Glutamatergic neuron (in vitro differentiated cells): ENCODE data around the gene CBX6. TPM values are rescaled to one million over a fixed set of nuclear protein-coding genes. Genes with fewer than 3 reads are reported as not detected.

Experiments
- DNase-seq: peaks from one replicate; pipeline ENCODE4 v3.0.0; 2022
- H3K27ac Mint-ChIP-seq: one replicate; pipeline ENCODE4 v1.8.0; 2020; ENCODE audit warnings: mild to moderate bottlenecking, mixed read lengths, inconsistent platforms; ENCODE audit not compliant: unreplicated experiment
- H3K27me3 Mint-ChIP-seq: one replicate; pipeline ENCODE4 v1.8.0; 2020; ENCODE audit warnings: mild to moderate bottlenecking, moderate library complexity, mixed read lengths, inconsistent platforms; ENCODE audit not compliant: unreplicated experiment
- H3K36me3 Mint-ChIP-seq: one replicate; pipeline ENCODE4 v1.8.0; 2020; ENCODE audit warnings: mild to moderate bottlenecking, mixed read lengths, inconsistent platforms; ENCODE audit not compliant: unreplicated experiment
- H3K4me1 Mint-ChIP-seq: one replicate; pipeline ENCODE4 v1.8.0; 2020; ENCODE audit warnings: mild to moderate bottlenecking, low read depth, mixed read lengths, inconsistent platforms; ENCODE audit not compliant: unreplicated experiment
- H3K4me3 Mint-ChIP-seq: one replicate; pipeline ENCODE4 v1.8.0; 2020; ENCODE audit warnings: mild to moderate bottlenecking, mixed read lengths, inconsistent platforms; ENCODE audit not compliant: unreplicated experiment
- H3K9me3 Mint-ChIP-seq: one replicate; pipeline ENCODE4 v1.8.0; 2020; ENCODE audit warnings: mild to moderate bottlenecking, moderate library complexity, mixed read lengths, inconsistent platforms; ENCODE audit not compliant: unreplicated experiment
- total RNA-seq: library from RNA; stranded (reverse); fragmentation: NEBNext Ultra II Directional; extraction: Animal tissue kit (Norgen Biotek cat#: 25700); gene quantifications from one replicate; pipeline ENCODE4 v1.2.1, GENCODE V29; 2021; ENCODE audit not compliant: unreplicated experiment
- TF ChIP-seq, protein P1 (sequence below): fragments of 200-600 bp; sonication (generic); IDR thresholded peaks from one replicate; pipeline ENCODE4 v1.5.0; 2021; ENCODE audit not compliant: partially characterized antibody, unreplicated experiment

Gene CBX6
- total RNA-seq, 1 donor from 2014 or later, result 27.6 TPM

GRCh38 chr22:38870312-38870741 is 1.7 kb downstream of the CBX6 start:
- Mint-ChIP-seq H3K4me1 (peaks cover 21% of the 10 kb centered on the region), H3K27me3 (peaks cover 2% of the 10 kb centered on the region), H3K27ac (no peak overlapping the region), H3K4me3 (peak overlapping the region; percentile 91), H3K9me3 (peaks cover 7% of the 10 kb centered on the region), H3K36me3 (no peaks in the 10 kb centered on the region)
- peak; percentile 94 for DNase-seq
- TF ChIP-seq, protein P1, sequence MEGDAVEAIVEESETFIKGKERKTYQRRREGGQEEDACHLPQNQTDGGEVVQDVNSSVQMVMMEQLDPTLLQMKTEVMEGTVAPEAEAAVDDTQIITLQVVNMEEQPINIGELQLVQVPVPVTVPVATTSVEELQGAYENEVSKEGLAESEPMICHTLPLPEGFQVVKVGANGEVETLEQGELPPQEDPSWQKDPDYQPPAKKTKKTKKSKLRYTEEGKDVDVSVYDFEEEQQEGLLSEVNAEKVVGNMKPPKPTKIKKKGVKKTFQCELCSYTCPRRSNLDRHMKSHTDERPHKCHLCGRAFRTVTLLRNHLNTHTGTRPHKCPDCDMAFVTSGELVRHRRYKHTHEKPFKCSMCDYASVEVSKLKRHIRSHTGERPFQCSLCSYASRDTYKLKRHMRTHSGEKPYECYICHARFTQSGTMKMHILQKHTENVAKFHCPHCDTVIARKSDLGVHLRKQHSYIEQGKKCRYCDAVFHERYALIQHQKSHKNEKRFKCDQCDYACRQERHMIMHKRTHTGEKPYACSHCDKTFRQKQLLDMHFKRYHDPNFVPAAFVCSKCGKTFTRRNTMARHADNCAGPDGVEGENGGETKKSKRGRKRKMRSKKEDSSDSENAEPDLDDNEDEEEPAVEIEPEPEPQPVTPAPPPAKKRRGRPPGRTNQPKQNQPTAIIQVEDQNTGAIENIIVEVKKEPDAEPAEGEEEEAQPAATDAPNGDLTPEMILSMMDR, result peak; percentile 89

GRCh38 chr22:38869663-38870062 is 2.4 kb downstream of the CBX6 start:
- H3K36me3 Mint-ChIP-seq, result no peaks in the 10 kb centered on the region
- TF ChIP-seq, protein P1, result no peak
- H3K4me1 Mint-ChIP-seq, result peaks cover 21% of the 10 kb centered on the region
- DNase-seq, result no peak
- no peak overlapping the region for H3K4me3 Mint-ChIP-seq
- H3K9me3 Mint-ChIP-seq, result peaks cover 7% of the 10 kb centered on the region
- peaks cover 2% of the 10 kb centered on the region for H3K27me3 Mint-ChIP-seq
- H3K27ac Mint-ChIP-seq, result no peak overlapping the region

- peak overlapping the region; percentile 36 for H3K4me3 Mint-ChIP-seq
- DNase-seq, result peak; percentile 94
- H3K36me3 Mint-ChIP-seq, result peaks cover 4% of the 10 kb centered on the region
- H3K27me3 Mint-ChIP-seq, result peaks cover 5% of the 10 kb centered on the region
- peaks cover 10% of the 10 kb centered on the region for H3K9me3 Mint-ChIP-seq
- peaks cover 24% of the 10 kb centered on the region for H3K4me1 Mint-ChIP-seq
- TF ChIP-seq, protein P1, result peak; percentile 96
- no peak overlapping the region for H3K27ac Mint-ChIP-seq
Measured at GRCh38 chr22:38868886-38869381, 3.1 kb downstream of the CBX6 start.

DNA sequence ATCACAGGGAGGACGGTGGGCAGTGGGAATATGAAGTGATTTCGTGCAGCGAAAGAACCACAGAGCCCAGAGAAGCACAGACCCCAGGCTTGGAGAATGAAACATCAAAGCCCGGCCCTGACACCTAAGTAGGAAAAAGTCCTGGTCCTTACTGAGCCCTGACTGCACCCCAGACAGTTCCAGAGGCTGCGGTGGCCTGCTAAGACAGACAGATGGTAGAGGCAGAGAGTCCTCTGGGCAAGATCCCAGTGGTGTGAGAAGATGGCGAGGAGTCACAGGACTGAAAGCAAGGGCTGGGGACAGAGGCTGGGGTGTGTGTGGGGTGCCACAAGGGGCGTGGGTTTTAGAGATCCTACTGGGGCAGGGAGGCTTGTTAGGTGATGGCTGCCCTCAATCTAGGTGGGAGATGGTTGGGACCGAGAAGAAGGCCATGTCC is 3.7 kb downstream of the CBX6 start:
- peaks cover 4% of the 10 kb centered on the region for H3K36me3 Mint-ChIP-seq
- H3K27me3 Mint-ChIP-seq, result peaks cover 6% of the 10 kb centered on the region
- peak overlapping the region; percentile 36 for H3K4me3 Mint-ChIP-seq
- TF ChIP-seq, protein P1, result no peak
- H3K27ac Mint-ChIP-seq, result no peak overlapping the region
- peaks cover 23% of the 10 kb centered on the region for H3K4me1 Mint-ChIP-seq
- H3K9me3 Mint-ChIP-seq, result peaks cover 9% of the 10 kb centered on the region
- no peak for DNase-seq

- no peak overlapping the region for H3K27ac Mint-ChIP-seq
- peaks cover 6% of the 10 kb centered on the region for H3K27me3 Mint-ChIP-seq
- H3K9me3 Mint-ChIP-seq, result peaks cover 9% of the 10 kb centered on the region
- peaks cover 22% of the 10 kb centered on the region for H3K4me1 Mint-ChIP-seq
- H3K36me3 Mint-ChIP-seq, result peaks cover 4% of the 10 kb centered on the region
- no peak overlapping the region for H3K4me3 Mint-ChIP-seq
- DNase-seq, result no peak
- TF ChIP-seq, protein P1, result no peak
Measured at GRCh38 chr22:38867471-38868285, 4.3 kb downstream of the CBX6 start.
